Neuronal stem cell (in vitro differentiated cells): ENCODE results near the gene OAS2.

Experiments used
- DNase-seq: peaks from one replicate; pipeline ENCODE4 v3.0.0-alpha.2; 2013; ENCODE audit warnings: low spot score
- H2AFZ ChIP-seq: one replicate; pipeline ENCODE4 v1.6.1; 2013; ENCODE audit warnings: mild to moderate bottlenecking, low read length, inconsistent platforms
- H2AK5ac ChIP-seq: 2 replicates; pipeline ENCODE4 v1.6.1; 2013; ENCODE audit warnings: low read depth, mild to moderate bottlenecking, inconsistent platforms, low read length, moderate library complexity, mixed read lengths
- H2BK120ac ChIP-seq: 2 replicates; pipeline ENCODE4 v1.6.1; 2013; ENCODE audit warnings: low read depth, mild to moderate bottlenecking, inconsistent platforms, low read length, moderate library complexity, mixed read lengths
- H2BK12ac ChIP-seq: one replicate; pipeline ENCODE4 v1.6.1; 2013; ENCODE audit warnings: low read length, inconsistent platforms
- H2BK15ac ChIP-seq: 2 replicates; pipeline ENCODE4 v1.6.1; 2013; ENCODE audit warnings: mild to moderate bottlenecking, low read length, inconsistent platforms, mixed read lengths
- H2BK5ac ChIP-seq: one replicate; pipeline ENCODE4 v1.6.1; 2013; ENCODE audit warnings: inconsistent platforms, mild to moderate bottlenecking, low read length, moderate library complexity
- H3K14ac ChIP-seq: one replicate; pipeline ENCODE4 v1.6.1; 2013; ENCODE audit warnings: low read length, inconsistent platforms
- H3K18ac ChIP-seq: 2 replicates; pipeline ENCODE4 v1.6.1; 2013; ENCODE audit warnings: low read length, inconsistent platforms
- H3K23ac ChIP-seq: 2 replicates; pipeline ENCODE4 v1.6.1; 2013; ENCODE audit warnings: low read depth, mild to moderate bottlenecking, mixed read lengths, low read length, inconsistent platforms; ENCODE audit not compliant: poor library complexity
- H3K27ac ChIP-seq: replicated peaks from 3 replicates; pipeline ENCODE4 v1.5.1; 2013; ENCODE audit warnings: low read length, inconsistent platforms
- H3K27me3 ChIP-seq, 3 experiments: 2 replicates each; pipeline ENCODE4 v1.6.1; 2013; ENCODE audit warnings: low read length in 3 of 3, mild to moderate bottlenecking in 2 of 3, inconsistent platforms in 1 of 3, low read depth in 1 of 3, mixed read lengths in 1 of 3, moderate library complexity in 1 of 3; ENCODE audit not compliant: control insufficient read depth in 3 of 3, insufficient read depth in 3 of 3
- H3K36me3 ChIP-seq, 2 donors: replicated peaks in 1 of 2; 2 replicates each; pipeline ENCODE4 v1.6.1; 2013; ENCODE audit warnings: low read length in 2 of 2; ENCODE audit not compliant: control insufficient read depth in 2 of 2, insufficient read depth in 2 of 2
- H3K4ac ChIP-seq: 2 replicates; pipeline ENCODE4 v1.6.1; 2013; ENCODE audit warnings: inconsistent platforms, mild to moderate bottlenecking, low read length, moderate library complexity
- H3K4me1 ChIP-seq, 2 donors: 1 replicate in 1 of 2; 2 replicates in 1 of 2; pipeline ENCODE4 v1.6.1; 2013; ENCODE audit warnings: low read length in 2 of 2, low read depth in 1 of 2; ENCODE audit not compliant: control insufficient read depth in 2 of 2, insufficient read depth in 1 of 2
- H3K4me2 ChIP-seq: one replicate; pipeline ENCODE4 v1.6.1; 2013; ENCODE audit warnings: mild to moderate bottlenecking, low read length, inconsistent platforms; ENCODE audit not compliant: insufficient read depth, poor library complexity, severe bottlenecking
- H3K4me3 ChIP-seq, 2 donors: 2 replicates each; pipeline ENCODE4 v1.5.1; 2013; ENCODE audit warnings: low read length in 2 of 2, mild to moderate bottlenecking in 2 of 2, inconsistent platforms in 1 of 2, moderate library complexity in 1 of 2
- H3K79me1 ChIP-seq: one replicate; pipeline ENCODE4 v1.6.1; 2013; ENCODE audit warnings: low read depth, mild to moderate bottlenecking, inconsistent platforms, low read length, moderate library complexity
- H3K9ac ChIP-seq: one replicate; pipeline ENCODE4 v1.6.1; 2013; ENCODE audit warnings: mild to moderate bottlenecking, low read depth, low read length, inconsistent platforms; ENCODE audit not compliant: poor library complexity
- H3K9me3 ChIP-seq, 2 donors: replicated peaks in 1 of 2; 2 replicates each; pipeline versions ENCODE3 to v1.6.1; 2013; ENCODE audit warnings: low read length in 2 of 2, mild to moderate bottlenecking in 2 of 2, inconsistent platforms in 1 of 2, low read depth in 1 of 2, mixed read lengths in 1 of 2, moderate library complexity in 1 of 2; ENCODE audit not compliant: control insufficient read depth in 2 of 2, insufficient read depth in 1 of 2
- H4K8ac ChIP-seq: one replicate; pipeline ENCODE4 v1.6.1; 2013; ENCODE audit warnings: low read depth, mild to moderate bottlenecking, inconsistent platforms, low read length, moderate library complexity
- H4K91ac ChIP-seq: one replicate; pipeline ENCODE4 v1.6.1; 2013; ENCODE audit warnings: low read length, low read depth, mild to moderate bottlenecking, inconsistent platforms; ENCODE audit not compliant: poor library complexity
- WGBS, 2 donors: extraction: QIAGEN DNeasy Blood & Tissue Kit; methylation state at CpG; one replicate each; pipeline ENCODE4 v1.1.7; 2013; ENCODE audit warnings: missing lambda C conversion rate in 2 of 2, mixed read lengths in 1 of 2; ENCODE audit not compliant: insufficient read length in 2 of 2, insufficient replicate concordance in 1 of 2; ENCODE audit errors: extremely low coverage in 2 of 2; 5-methylcytosine and 5-hydroxymethylcytosine counted together

The OAS2 gene

DNA sequence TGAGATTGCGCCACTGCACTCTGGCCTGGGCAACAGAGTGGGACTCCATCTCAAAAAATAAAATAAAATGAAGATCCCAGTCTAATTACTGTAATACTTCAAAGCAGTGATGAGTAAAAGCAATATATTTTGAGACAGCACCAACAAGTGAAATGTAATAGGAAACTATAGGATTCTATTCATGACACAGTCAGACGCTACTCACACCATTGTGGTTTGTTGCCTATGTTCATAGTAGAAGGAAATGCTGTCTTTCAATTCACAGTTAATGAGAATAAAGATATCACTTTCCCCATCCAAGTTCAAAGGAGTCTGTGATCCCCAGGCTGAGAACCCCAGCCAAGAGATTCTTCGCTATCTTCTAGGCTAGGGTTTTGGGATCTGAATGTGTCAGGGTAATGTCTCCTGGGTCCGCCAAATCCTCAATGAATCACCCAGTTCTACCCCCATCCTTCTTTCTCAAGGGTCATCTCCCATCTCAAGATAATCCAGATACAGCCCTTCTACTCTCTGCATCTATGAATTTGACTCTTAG, 61.7 kb downstream of the OAS2 start:
- WGBS, 2 donors = no CpG with 5 or more reads among the region's 4 CpGs
- Histone ChIP-seq H4K91ac (no peak overlapping the region), H2AFZ (no peak overlapping the region), H3K79me1 (no peaks in the 10 kb centered on the region), H3K27me3 (peaks cover 0 to 2% (median 0%) of the 10 kb centered on the region in 3 experiments), H2BK12ac (no peak overlapping the region), H2BK5ac (no peak overlapping the region), H3K4ac (no peak overlapping the region), H4K8ac (no peak overlapping the region), H3K23ac (no peak overlapping the region), H3K9me3 (no peaks in the 10 kb centered on the region), H3K4me2 (no peak overlapping the region), H2BK15ac (no peak overlapping the region), H3K18ac (no peak overlapping the region), H2BK120ac (no peak overlapping the region), H3K4me3 (no peak overlapping the region), H2AK5ac (no peak overlapping the region), H3K27ac (no peak overlapping the region), H3K14ac (no peak overlapping the region), H3K4me1 (no peaks in the 10 kb centered on the region), H3K9ac (no peak overlapping the region), H3K36me3 (no peaks in the 10 kb centered on the region)
- no peak for DNase-seq

GRCh38 chr12:113040722-113041171, 62.4 kb downstream of the OAS2 start:
- no peak overlapping the region for H3K4ac ChIP-seq
- no peak overlapping the region for H3K18ac ChIP-seq
- no peak overlapping the region for H3K14ac ChIP-seq
- WGBS, 2 donors = no CpG with 5 or more reads among the region's 7 CpGs
- H3K36me3 ChIP-seq = no peaks in the 10 kb centered on the region
- no peak overlapping the region for H2BK5ac ChIP-seq
- peaks cover 0 to 2% (median 2%) of the 10 kb centered on the region in 3 experiments for H3K27me3 ChIP-seq
- H3K9me3 ChIP-seq = no peaks in the 10 kb centered on the region
- H2BK120ac ChIP-seq = no peak overlapping the region
- DNase-seq = no peak
- no peak overlapping the region for H2AK5ac ChIP-seq
- no peak overlapping the region for H4K8ac ChIP-seq
- no peaks in the 10 kb centered on the region for H3K4me1 ChIP-seq
- H3K79me1 ChIP-seq = no peaks in the 10 kb centered on the region
- H3K4me3 ChIP-seq = no peak overlapping the region
- H2AFZ ChIP-seq = no peak overlapping the region
- H4K91ac ChIP-seq = no peak overlapping the region
- no peak overlapping the region for H3K23ac ChIP-seq
- H3K4me2 ChIP-seq = no peak overlapping the region
- H2BK15ac ChIP-seq = no peak overlapping the region
- no peak overlapping the region for H3K27ac ChIP-seq
- H2BK12ac ChIP-seq = no peak overlapping the region
- H3K9ac ChIP-seq = no peak overlapping the region

- Histone ChIP-seq H3K23ac (no peak overlapping the region), H2BK120ac (no peak overlapping the region), H2BK12ac (no peak overlapping the region), H3K4me2 (no peak overlapping the region), H4K91ac (no peak overlapping the region), H3K79me1 (no peaks in the 10 kb centered on the region), H2AFZ (no peak overlapping the region), H2AK5ac (no peak overlapping the region), H3K4me3 (no peak overlapping the region), H3K36me3 (no peaks in the 10 kb centered on the region), H2BK5ac (no peak overlapping the region), H3K14ac (no peak overlapping the region), H3K27ac (no peak overlapping the region), H3K4ac (no peak overlapping the region), H3K18ac (no peak overlapping the region), H3K9me3 (no peaks in the 10 kb centered on the region), H3K27me3 (peaks cover 0 to 2% (median 2%) of the 10 kb centered on the region in 3 experiments), H3K4me1 (no peaks in the 10 kb centered on the region), H4K8ac (no peak overlapping the region), H3K9ac (no peak overlapping the region), H2BK15ac (no peak overlapping the region)
- no CpG with 5 or more reads among the region's 7 CpGs for WGBS, 2 donors
- DNase-seq = no peak
These were observed 63.2 kb downstream of the OAS2 start for GRCh38 chr12:113041560-113041959.

GRCh38 chr12:113043240-113043639, 64.9 kb downstream of the OAS2 start:
- Histone ChIP-seq H2AFZ (no peak overlapping the region), H2BK120ac (no peak overlapping the region), H3K4me1 (no peaks in the 10 kb centered on the region), H2AK5ac (no peak overlapping the region), H2BK12ac (no peak overlapping the region), H3K9ac (peak overlapping the region; percentile 16), H2BK15ac (no peak overlapping the region), H3K23ac (no peak overlapping the region), H4K91ac (no peak overlapping the region), H3K4ac (no peak overlapping the region), H2BK5ac (no peak overlapping the region), H3K9me3 (no peaks in the 10 kb centered on the region), H3K4me3 (no peak overlapping the region), H4K8ac (no peak overlapping the region), H3K14ac (peak overlapping the region; percentile 65), H3K36me3 (no peaks in the 10 kb centered on the region), H3K27ac (no peak overlapping the region), H3K79me1 (no peaks in the 10 kb centered on the region), H3K27me3 (peaks cover 0 to 2% (median 2%) of the 10 kb centered on the region in 3 experiments), H3K4me2 (no peak overlapping the region), H3K18ac (peak overlapping the region; percentile 27)
- DNase-seq = no peak
- no CpG with 5 or more reads among the region's 8 CpGs for WGBS, 2 donors
